HCT116 (cell line): ENCODE measurements around the gene CACNA1G. TPM values are rescaled to one million over a fixed set of nuclear protein-coding genes. Genes with fewer than 3 reads are reported as not detected.
A peak's percentile ranks its signal among the peaks of the same experiment; 100 is the strongest.

Experiments used
- ATAC-seq: fragments of 200-7000 bp; cut with Tn5 transposase; 2 replicates; pipeline ENCODE4 v1.9.1; 2020; ENCODE audit warnings: mild to moderate bottlenecking, moderate library complexity
- BruUV-seq: library from RNA; stranded (reverse); fragments of 400-500 nt; replicated peaks from 2 replicates; lab custom pipeline; 2021; lab: Mats Ljungman, UMichigan
- CTCF ChIA-PET: fragments of 300-600 bp; sonication (Branson Sonifier 250); formaldehyde crosslinking; loops from one replicate; lab custom pipeline; 2021; ENCODE audit warnings: antibody characterized with exemption; lab: Charles Lee
- POLR2A ChIA-PET: fragments of 300-600, 350-600 bp; sonication (Branson Sonifier 250); formaldehyde crosslinking; loops from one replicate; lab custom pipeline; 2021; ENCODE audit warnings: antibody characterized with exemption; lab: Charles Lee
- RAD21 ChIA-PET, 2 experiments: fragments of 300-600 bp; sonication (Branson Sonifier 250); formaldehyde crosslinking; loops; one replicate each; lab custom pipeline; 2023; ENCODE audit warnings: low total read pairs in 2 of 2; ENCODE audit not compliant: uncharacterized antibody in 2 of 2, unreplicated experiment in 2 of 2, low non-redundant PET in 1 of 2; lab: Charles Lee
- DNase-seq: peaks from one replicate; pipeline ENCODE4 v3.0.0-alpha.2; 2010; ENCODE audit warnings: low read depth, low spot score
- H2AFZ ChIP-seq: fragments of 200-600 bp; shearing (Covaris generic), sonication (generic); 2 replicates; pipeline ENCODE4 v1.6.1; 2017; ENCODE audit warnings: low read depth, mixed run types, mixed read lengths, antibody characterized with exemption, low read length; ENCODE audit not compliant: poor library complexity, severe bottlenecking
- H3K27ac ChIP-seq: 2 replicates; pipeline ENCODE4 v1.5.1; 2012; ENCODE audit warnings: low read depth, low read length
- H3K27me3 ChIP-seq: fragments of 200-600 bp; sonication (generic); 2 replicates; pipeline ENCODE4 v1.6.1; 2016; ENCODE audit warnings: mixed run types, low read length, mixed read lengths; ENCODE audit not compliant: insufficient read depth
- H3K36me3 ChIP-seq, 2 experiments: fragments of 200-500 bp in 1 of 2; fragments of 200-600 bp in 1 of 2; sonication (Bioruptor generic) in 1 of 2; sonication (generic) in 1 of 2; 2 replicates each; pipeline versions ENCODE4 v1.5.1 to v1.6.1; 2014 to 2016; ENCODE audit warnings: low read length in 2 of 2, inconsistent platforms in 1 of 2, mixed read lengths in 1 of 2, mixed run types in 1 of 2; ENCODE audit not compliant: insufficient read depth in 2 of 2, control insufficient read depth in 1 of 2
- H3K4me1 ChIP-seq, 2 experiments: fragments of 200-600 bp in 1 of 2; sonication (generic) in 1 of 2; 2 replicates each; pipeline versions ENCODE4 v1.5.1 to v1.6.1; 2012 to 2017; ENCODE audit warnings: low read length in 2 of 2, inconsistent platforms in 1 of 2, mild to moderate bottlenecking in 1 of 2, mixed read lengths in 1 of 2, mixed run types in 1 of 2, moderate library complexity in 1 of 2; ENCODE audit not compliant: insufficient read depth in 2 of 2, control insufficient read depth in 1 of 2
- H3K4me2 ChIP-seq: fragments of 200-600 bp; sonication (generic); 2 replicates; pipeline ENCODE4 v1.6.1; 2017; ENCODE audit warnings: mixed run types, low read length, mixed read lengths
- H3K4me3 ChIP-seq, 2 experiments: fragments of 200-600 bp in 1 of 2; sonication (generic) in 1 of 2; replicated peaks in 1 of 2; 2 replicates each; pipeline ENCODE4 v1.5.1; 2011 to 2016; ENCODE audit warnings: low read length in 2 of 2, control low read depth in 1 of 2, low read depth in 1 of 2, mild to moderate bottlenecking in 1 of 2, mixed read lengths in 1 of 2, mixed run types in 1 of 2
- H3K79me2 ChIP-seq: fragments of 200-600 bp; sonication (generic); 2 replicates; pipeline ENCODE4 v1.6.1; 2017; ENCODE audit warnings: mild to moderate bottlenecking, mixed run types, low read length, moderate library complexity, mixed read lengths; ENCODE audit not compliant: insufficient read depth
- H3K9ac ChIP-seq: fragments of 200-600 bp; sonication (generic); 2 replicates; pipeline ENCODE4 v1.6.1; 2016; ENCODE audit warnings: low read length, mixed read lengths
- H3K9me2 ChIP-seq: fragments of 200-600 bp; sonication (generic), shearing (Covaris generic); 2 replicates; pipeline ENCODE4 v1.6.1; 2017; ENCODE audit warnings: mixed run types, mild to moderate bottlenecking, moderate library complexity; ENCODE audit not compliant: insufficient read depth
- H3K9me3 ChIP-seq, 2 experiments: fragments of 200-500 bp in 1 of 2; fragments of 200-600 bp in 1 of 2; sonication (Bioruptor generic) in 1 of 2; sonication (generic) in 1 of 2; 2 replicates each; pipeline ENCODE4 v1.6.1; 2014 to 2017; ENCODE audit warnings: low read length in 2 of 2, mixed read lengths in 2 of 2, inconsistent platforms in 1 of 2, low read depth in 1 of 2, mild to moderate bottlenecking in 1 of 2, mixed run types in 1 of 2, moderate library complexity in 1 of 2; ENCODE audit not compliant: control insufficient read depth in 1 of 2, insufficient read depth in 1 of 2
- H4K20me1 ChIP-seq: fragments of 200-600 bp; sonication (generic), shearing (Covaris generic); 2 replicates; pipeline ENCODE4 v1.6.1; 2017; ENCODE audit warnings: mixed run types, mild to moderate bottlenecking, moderate library complexity; ENCODE audit not compliant: insufficient read depth
- ATF3 ChIP-seq: IDR thresholded peaks from 2 replicates; pipeline ENCODE4 v1.6.1; 2012
- CBX3 ChIP-seq: IDR thresholded peaks from 2 replicates; pipeline ENCODE4 v1.6.1; 2012; ENCODE audit warnings: low read depth
- CEBPB ChIP-seq: IDR thresholded peaks from 2 replicates; pipeline ENCODE4 v1.6.1; 2012; ENCODE audit warnings: low read depth
- CTCF ChIP-seq, 3 experiments: fragments of 200-600 bp in 1 of 3; sonication (generic) in 1 of 3; IDR thresholded peaks in 2 of 3; conservative IDR thresholded peaks in 1 of 3; 2 replicates each; pipeline ENCODE4 v1.5.1; 2012 to 2017; ENCODE audit warnings: low read depth in 2 of 3, low read length in 2 of 3, antibody characterized with exemption in 1 of 3, borderline replicate concordance in 1 of 3, control low read depth in 1 of 3, mild to moderate bottlenecking in 1 of 3, mixed read lengths in 1 of 3, mixed run types in 1 of 3, moderate library complexity in 1 of 3; ENCODE audit not compliant: insufficient read depth in 1 of 3
- ELF1 ChIP-seq: IDR thresholded peaks from 2 replicates; pipeline ENCODE4 v1.6.1; 2012; ENCODE audit warnings: low read depth, borderline replicate concordance
- FOSL1 ChIP-seq: IDR thresholded peaks from 2 replicates; pipeline ENCODE4 v1.6.1; 2012; ENCODE audit warnings: low read depth
- MAX ChIP-seq: IDR thresholded peaks from 2 replicates; pipeline ENCODE4 v1.6.1; 2012
- POLR2A ChIP-seq: IDR thresholded peaks from 2 replicates; pipeline ENCODE4 v1.7.0; 2011; ENCODE audit warnings: borderline replicate concordance; ENCODE audit not compliant: insufficient read depth, insufficient read length; ENCODE audit errors: extremely low read depth
- POLR2AphosphoS5 ChIP-seq: IDR thresholded peaks from 2 replicates; pipeline ENCODE4 v1.6.1; 2011; ENCODE audit warnings: mild to moderate bottlenecking, low read depth, low read length, moderate library complexity
- RAD21 ChIP-seq: IDR thresholded peaks from 2 replicates; pipeline ENCODE4 v1.6.1; 2012; ENCODE audit warnings: low read depth, mild to moderate bottlenecking
- SP1 ChIP-seq: IDR thresholded peaks from 2 replicates; pipeline ENCODE4 v1.6.1; 2012; ENCODE audit warnings: low read depth
- TCF7L2 ChIP-seq: IDR thresholded peaks from 2 replicates; pipeline ENCODE4 v1.7.0; 2011; ENCODE audit warnings: borderline replicate concordance, inconsistent platforms; ENCODE audit not compliant: insufficient read depth, insufficient read length; ENCODE audit errors: extremely low read depth
- YY1 ChIP-seq: IDR thresholded peaks from 2 replicates; pipeline ENCODE4 v1.6.1; 2011; ENCODE audit warnings: low read length, low read depth, moderate library complexity, mild to moderate bottlenecking; ENCODE audit not compliant: insufficient replicate concordance; ENCODE audit errors: extremely low read depth
- ZBTB33 ChIP-seq: IDR thresholded peaks from 2 replicates; pipeline ENCODE4 v1.6.1; 2011; ENCODE audit warnings: mild to moderate bottlenecking, low read length, moderate library complexity; ENCODE audit not compliant: insufficient replicate concordance; ENCODE audit errors: extremely low read depth
- ZFX ChIP-seq: fragments of 450-650 bp; IDR thresholded peaks from 2 replicates; pipeline ENCODE4 v1.6.1; 2017
- ZNF274 ChIP-seq: fragments of 200-500 bp; sonication (Bioruptor generic); IDR thresholded peaks from 2 replicates; pipeline ENCODE4 v1.6.1; 2014; ENCODE audit warnings: mild to moderate bottlenecking, low read depth, low read length, inconsistent platforms
- intact Hi-C: fragments of 100-400 bp; cut with micrococcal nuclease; formaldehyde crosslinking; loops from 2 replicates; pipeline ENCODE4 v1.10.0; 2022
- total RNA-seq: library from RNA; stranded (reverse); gene quantifications from one replicate; pipeline ENCODE4 v1.2.1, GENCODE V29; 2021; ENCODE audit not compliant: unreplicated experiment

The CACNA1G gene
- total RNA-seq, 1 experiment from 2014 or later = 3.4 TPM

- H3K9me3 ChIP-seq = no peaks in the 10 kb centered on the region
- H4K20me1 ChIP-seq = no peaks in the 10 kb centered on the region
- peak overlapping the region; percentile 68 for H3K4me3 ChIP-seq
- H3K27me3 ChIP-seq = no peaks in the 10 kb centered on the region
- peak overlapping the region; percentile 80 for H3K9ac ChIP-seq
- H2AFZ ChIP-seq = peak overlapping the region; percentile 26
- BruUV-seq = TSS peak; percentile 73
- intact Hi-C loops = loop anchor here (1.0 to 10.0 kb wide), 2 partner anchors 60 to 613 kb away; partner anchors contain the start of gene NME1
- CTCF ChIA-PET = interaction anchor here (0.8 to 2.1 kb wide), 13 partner anchors 9 to 342 kb away, joined by 3 to 11 read pairs (median 5); partner anchors contain the start of genes CACNA1G and EPN3
- peaks cover 40 to 66% of the 10 kb centered on the region in 2 experiments for H3K4me1 ChIP-seq
- peak; percentile 74 for ATAC-seq
- H3K4me2 ChIP-seq = peak overlapping the region; percentile 92
- no peaks in the 10 kb centered on the region for H3K9me2 ChIP-seq
- no peaks in the 10 kb centered on the region for H3K79me2 ChIP-seq
- no peak for DNase-seq
- POLR2A ChIA-PET = interaction anchor here (0.7 to 2.1 kb wide), 9 partner anchors 9 to 324 kb away, joined by 3 to 12 read pairs (median 4); partner anchors contain the start of genes LUC7L3, RSAD1 and TOB1
- H3K27ac ChIP-seq = peak overlapping the region; percentile 71
- RAD21 ChIA-PET = interaction anchor here in 1 of 2 experiments (1.0 kb wide), 1 partner anchor 58 kb away, joined by 3 read pairs; no protein-coding TSS in a partner anchor
- H3K36me3 ChIP-seq = no peaks in the 10 kb centered on the region
- TF ChIP-seq CEBPB (no peak), RAD21 (no peak), TCF7L2 (no peak), ZNF274 (no peak), POLR2A (peak; percentile 94), ZFX (peak; percentile 89), CTCF (IDR thresholded peaks at IDR 0.05 in 2 of 3, conservative IDR thresholded peaks at IDR 0.05 in 1 of 3; ENCODE audit: borderline replicate concordance in 1 of 3, insufficient read depth in 1 of 3, low read depth in 2 of 3, low read length in 2 of 3) (peak in 2 of 3 experiments; percentile 34 to 41; a peak in 4 of 6 replicates), YY1 (peak; percentile 38), CBX3 (no peak), MAX (no peak), SP1 (no peak), POLR2AphosphoS5 (peak; percentile 91), FOSL1 (no peak), ATF3 (no peak), ELF1 (no peak), ZBTB33 (no peak)
Observed at GRCh38 chr17:50541716-50542688, 18.5 kb upstream of the CACNA1G start.
